ENCODE measurements around the gene PLXDC2. TPM values are rescaled to one million over a fixed set of nuclear protein-coding genes. Genes with fewer than 3 reads are reported as not detected.

PLXDC2 gene
- total and polyA plus RNA-seq, 10 donors, result 1.8 to 50.4 (median 29.7) TPM

DNA sequence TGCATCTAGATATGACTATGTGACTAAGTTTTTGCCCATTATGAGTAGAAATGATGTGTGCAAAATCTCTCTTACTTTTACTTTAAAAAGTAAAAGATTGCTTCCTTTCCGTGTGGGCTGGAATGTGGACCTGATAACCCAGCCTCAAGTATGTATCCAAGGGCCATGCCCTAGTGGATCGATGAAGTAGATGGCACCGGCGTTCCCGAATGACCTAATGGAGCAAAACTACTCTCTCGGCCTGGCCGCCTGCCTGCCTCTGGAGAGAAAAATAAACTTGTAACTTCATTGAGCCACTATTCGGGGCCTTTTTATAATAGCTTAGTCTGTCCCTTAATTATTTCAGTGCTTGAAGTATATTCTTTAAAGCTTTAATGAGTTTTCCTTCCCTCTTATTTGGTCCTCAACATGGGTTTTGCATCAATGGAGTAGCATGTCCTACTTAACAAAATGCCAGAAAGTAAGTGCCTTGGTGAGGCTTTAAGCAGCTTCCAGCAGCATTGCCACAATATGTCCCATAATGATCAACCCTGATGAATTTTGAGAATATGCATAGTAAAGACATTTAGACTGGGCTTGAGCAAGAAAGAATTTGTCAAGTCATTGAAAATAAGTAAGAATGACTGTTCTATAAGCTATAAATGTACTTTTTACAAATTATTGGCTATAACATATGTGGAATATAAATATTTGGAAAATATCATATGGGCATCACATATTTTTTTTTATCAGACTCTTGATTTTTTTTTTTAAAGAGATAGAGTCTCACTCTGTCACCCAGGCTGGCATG, 61.4 kb downstream of the PLXDC2 start:
- Histone ChIP-seq H3K27ac (no peak overlapping the region), H3K36me3 (no peaks in the 10 kb centered on the region), H3K4me3 (no peak overlapping the region), H3K4me1 (peaks cover 0 to 6% (median 0%) of the 10 kb centered on the region in 6 donors), H3K9me3 (no peaks in the 10 kb centered on the region), H3K27me3 (replicated peaks in 1 of 7) (no peaks in the 10 kb centered on the region)
- intact Hi-C loops (cut with DNase I; ENCODE audit: low total_unique reads), result no loop called here
- 88 to 94% (median 92%) methylated on average over 8 of the region's 8 CpGs for WGBS, 5 donors
- DNase-seq, result no peak
- no peak for TF ChIP-seq POLR2AphosphoS5 (IDR thresholded peaks at IDR 0.05)
- TF ChIP-seq, protein P1, sequence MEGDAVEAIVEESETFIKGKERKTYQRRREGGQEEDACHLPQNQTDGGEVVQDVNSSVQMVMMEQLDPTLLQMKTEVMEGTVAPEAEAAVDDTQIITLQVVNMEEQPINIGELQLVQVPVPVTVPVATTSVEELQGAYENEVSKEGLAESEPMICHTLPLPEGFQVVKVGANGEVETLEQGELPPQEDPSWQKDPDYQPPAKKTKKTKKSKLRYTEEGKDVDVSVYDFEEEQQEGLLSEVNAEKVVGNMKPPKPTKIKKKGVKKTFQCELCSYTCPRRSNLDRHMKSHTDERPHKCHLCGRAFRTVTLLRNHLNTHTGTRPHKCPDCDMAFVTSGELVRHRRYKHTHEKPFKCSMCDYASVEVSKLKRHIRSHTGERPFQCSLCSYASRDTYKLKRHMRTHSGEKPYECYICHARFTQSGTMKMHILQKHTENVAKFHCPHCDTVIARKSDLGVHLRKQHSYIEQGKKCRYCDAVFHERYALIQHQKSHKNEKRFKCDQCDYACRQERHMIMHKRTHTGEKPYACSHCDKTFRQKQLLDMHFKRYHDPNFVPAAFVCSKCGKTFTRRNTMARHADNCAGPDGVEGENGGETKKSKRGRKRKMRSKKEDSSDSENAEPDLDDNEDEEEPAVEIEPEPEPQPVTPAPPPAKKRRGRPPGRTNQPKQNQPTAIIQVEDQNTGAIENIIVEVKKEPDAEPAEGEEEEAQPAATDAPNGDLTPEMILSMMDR (IDR thresholded peaks at IDR 0.05 in 8 of 11, conservative IDR thresholded peaks at IDR 0.05 in 3 of 11), result no peak
- TF ChIP-seq POLR2A (IDR thresholded peaks at IDR 0.05), result no peak

DNA sequence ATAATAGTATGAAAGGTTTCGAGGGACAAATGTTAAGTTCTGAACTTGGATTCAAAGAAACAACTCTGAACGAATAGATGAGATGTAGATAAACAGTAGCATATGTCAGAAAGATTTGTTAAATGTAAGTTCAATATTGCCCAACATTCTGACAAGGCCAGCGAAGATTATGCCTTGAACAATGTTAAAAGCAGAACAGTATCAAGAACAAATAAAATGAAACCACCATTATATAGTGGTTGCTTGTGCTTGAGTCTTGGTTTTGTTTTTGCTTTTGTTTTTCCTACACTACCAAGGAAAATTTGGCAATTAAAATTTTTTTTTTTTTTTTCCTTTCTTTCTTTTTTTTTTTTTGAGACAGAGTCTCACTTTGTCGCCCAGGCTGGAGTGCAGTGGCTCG, 66.4 kb downstream of the PLXDC2 start:
- intact Hi-C loops (cut with DNase I; ENCODE audit: low total_unique reads), result no loop called here
- no peaks in the 10 kb centered on the region for H3K9me3 ChIP-seq
- 90 to 92% (median 90%) methylated on average over 5 of the region's 5 CpGs for whole genome bisulfite sequencing, 5 donors
- H3K36me3 ChIP-seq, result no peaks in the 10 kb centered on the region
- H3K27me3 ChIP-seq (replicated peaks in 1 of 7), result no peaks in the 10 kb centered on the region
- DNase-seq, result no peak
- H3K4me1 ChIP-seq, result peaks cover 0 to 4% (median 0%) of the 10 kb centered on the region in 6 donors
- no peak overlapping the region for H3K4me3 ChIP-seq
- no peak overlapping the region for H3K27ac ChIP-seq
- TF ChIP-seq POLR2A (IDR thresholded peaks at IDR 0.05), result no peak
- TF ChIP-seq, protein P1 (IDR thresholded peaks at IDR 0.05 in 8 of 11, conservative IDR thresholded peaks at IDR 0.05 in 3 of 11), result no peak
- TF ChIP-seq POLR2AphosphoS5 (IDR thresholded peaks at IDR 0.05), result no peak

GRCh38 chr10:19888061-19888660, 71.9 kb downstream of the PLXDC2 start:
- H3K27ac ChIP-seq, result no peak overlapping the region
- TF ChIP-seq, protein P1 (IDR thresholded peaks at IDR 0.05 in 8 of 11, conservative IDR thresholded peaks at IDR 0.05 in 3 of 11), result no peak
- TF ChIP-seq POLR2AphosphoS5 (IDR thresholded peaks at IDR 0.05), result no peak
- no peak for TF ChIP-seq POLR2A (IDR thresholded peaks at IDR 0.05)
- no peaks in the 10 kb centered on the region for H3K36me3 ChIP-seq
- intact Hi-C loops (cut with DNase I; ENCODE audit: low total_unique reads), result no loop called here
- no peaks in the 10 kb centered on the region for H3K9me3 ChIP-seq
- WGBS, 5 donors, result 77 to 91% (median 89%) methylated on average over 3 of the region's 3 CpGs
- DNase-seq, result no peak
- peaks cover 3 to 16% (median 7%) of the 10 kb centered on the region in 6 donors for H3K4me1 ChIP-seq
- H3K4me3 ChIP-seq, result no peak overlapping the region
- no peaks in the 10 kb centered on the region for H3K27me3 ChIP-seq (replicated peaks in 1 of 7)

DNA sequence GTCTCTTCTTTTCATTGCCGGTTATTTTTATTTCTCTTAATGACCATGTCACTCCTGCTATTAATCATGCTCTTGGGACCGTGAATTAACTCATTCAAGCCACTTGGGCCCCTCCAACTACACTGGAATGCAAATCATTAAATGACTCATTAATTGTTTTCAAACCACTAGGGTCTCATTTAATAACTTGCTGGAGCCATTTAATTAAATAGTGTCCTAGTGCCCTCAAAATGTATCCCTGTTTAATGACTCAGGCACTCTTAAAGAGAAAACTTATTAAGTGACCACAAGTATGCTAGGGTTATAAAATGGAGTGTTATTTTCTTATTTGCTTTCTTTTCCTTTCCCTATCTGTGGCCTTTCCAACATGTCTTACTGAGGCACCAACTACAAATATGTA, 73.0 kb downstream of the PLXDC2 start:
- TF ChIP-seq POLR2AphosphoS5 (IDR thresholded peaks at IDR 0.05) (no peak), POLR2A (IDR thresholded peaks at IDR 0.05) (no peak)
- TF ChIP-seq, protein P1 (IDR thresholded peaks at IDR 0.05 in 8 of 11, conservative IDR thresholded peaks at IDR 0.05 in 3 of 11), result no peak
- DNase-seq, result no peak
- H3K27ac ChIP-seq, result no peak overlapping the region
- peaks cover 3 to 21% (median 7%) of the 10 kb centered on the region in 6 donors for H3K4me1 ChIP-seq
- H3K9me3 ChIP-seq, result no peaks in the 10 kb centered on the region
- no peak overlapping the region for H3K4me3 ChIP-seq
- WGBS, 5 donors, result 62 to 75% (median 71%) methylated on average over 2 of the region's 2 CpGs
- intact Hi-C loops (cut with DNase I; ENCODE audit: low total_unique reads), result no loop called here
- H3K36me3 ChIP-seq, result no peaks in the 10 kb centered on the region
- H3K27me3 ChIP-seq (replicated peaks in 1 of 7), result no peaks in the 10 kb centered on the region
